Upper lobe of left lung (tissue), 6 donors: ENCODE data around the gene SUPT16H. TPM values are rescaled to one million over a fixed set of nuclear protein-coding genes. Genes with fewer than 3 reads are reported as not detected.
A peak's percentile ranks its signal among the peaks of the same experiment; 100 is the strongest.
"Not testable (repeated sequence)": the region's sequence is repeated elsewhere in the genome, so short reads cannot be mapped to it uniquely, and the experiment has no call there.

ENCODE experiments used
- ATAC-seq, 2 donors: fragments of 200-7000 bp; cut with Tn5 transposase; one replicate each; pipeline ENCODE4 v1.9.1; 2022; ENCODE audit warnings: mild to moderate bottlenecking in 2 of 2, moderate library complexity in 2 of 2; ENCODE audit not compliant: low FRiP score in 2 of 2
- DNase-seq, 2 donors: peaks; one replicate each; pipeline ENCODE4 v3.0.0-alpha.2; 2019 to 2020
- H3K27ac ChIP-seq, 4 donors: fragments of 200-600 bp; sonication (generic); one replicate each; pipeline ENCODE4 v1.5.1; 2016 to 2019
- H3K27me3 ChIP-seq, 4 donors: fragments of 200-600 bp; sonication (generic); one replicate each; pipeline ENCODE4 v1.5.1; 2017 to 2019
- H3K36me3 ChIP-seq, 4 donors: fragments of 200-600 bp; sonication (generic); one replicate each; pipeline ENCODE4 v1.5.1; 2016 to 2019
- H3K4me1 ChIP-seq, 4 donors: fragments of 200-600 bp; sonication (generic); one replicate each; pipeline ENCODE4 v1.5.1; 2018 to 2019
- H3K4me3 ChIP-seq, 4 donors: fragments of 200-600 bp; sonication (generic); one replicate each; pipeline ENCODE4 v1.5.1; 2017 to 2019; ENCODE audit warnings: mild to moderate bottlenecking in 2 of 4, moderate library complexity in 1 of 4
- H3K9me3 ChIP-seq, 4 donors: fragments of 200-600 bp; sonication (generic); one replicate each; pipeline ENCODE4 v1.5.1; 2018 to 2019
- EP300 ChIP-seq, 4 donors: sonication (generic); formaldehyde crosslinking; IDR thresholded peaks; one replicate each; pipeline ENCODE4 v1.5.1; 2017; ENCODE audit warnings: antibody characterized with exemption in 4 of 4, control low read depth in 2 of 4
- POLR2A ChIP-seq, 4 donors: fragments of 450-650 bp; IDR thresholded peaks; one replicate each; pipeline ENCODE4 v1.5.1; 2016 to 2017; ENCODE audit warnings: antibody characterized with exemption in 4 of 4, mild to moderate bottlenecking in 2 of 4
- POLR2AphosphoS5 ChIP-seq, 2 donors: sonication (generic); formaldehyde crosslinking; IDR thresholded peaks; one replicate each; pipeline ENCODE4 v1.5.1; 2017; ENCODE audit warnings: antibody characterized with exemption in 2 of 2
- WGBS, 2 donors: methylation state at CpG; one replicate each; pipeline ENCODE4 v1.1.5; 2017 to 2018; 5-methylcytosine and 5-hydroxymethylcytosine counted together
- total RNA-seq, 6 donors: library from RNA; depleted of rRNA in 4 of 6; stranded (reverse); fragments of >200 nt in 4 of 6; gene quantifications; one replicate each; pipeline versions ENCODE4 v1.1.0 to v1.2.1, GENCODE V29; 2016 to 2021
- TF ChIP-seq, protein P1 (sequence below), 6 experiments: fragments of 450-650 bp in 4 of 6; fragments of 200-600 bp in 2 of 6; sonication (generic) in 2 of 6; IDR thresholded peaks; one replicate each; pipeline ENCODE4 v1.5.1; 2016 to 2019; ENCODE audit warnings: antibody characterized with exemption in 6 of 6
- donor health status: DM: no; HTN: no; CAD: no; lungs with moderate emphysema.
- donor health status: DM: no; HTN: yes; CAD: no; lungs with severe emphysema.

Gene SUPT16H
- total RNA-seq, 6 donors from 2014 or later, result 20.1 to 52.0 (median 47.3) TPM

DNA sequence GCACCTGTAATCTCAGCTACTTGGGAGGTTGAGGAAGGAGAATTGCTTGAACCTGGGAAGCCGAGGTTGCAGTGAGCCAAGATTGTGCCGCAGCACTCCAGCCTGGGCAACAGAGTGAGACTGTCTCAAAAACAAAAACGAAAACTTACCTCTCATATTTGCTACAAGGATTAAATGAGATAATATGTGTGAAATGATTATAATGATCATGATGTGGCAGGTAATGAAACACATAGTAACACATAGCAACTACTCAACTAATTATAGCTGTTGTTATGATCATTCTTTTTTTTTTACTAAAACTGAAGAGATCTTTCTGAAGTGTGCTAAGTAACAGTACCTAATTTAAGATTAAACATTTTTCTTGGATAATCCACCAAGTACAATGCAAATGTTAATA is 73.9 kb downstream of the SUPT16H start:
- no peaks in the 10 kb centered on the region for H3K36me3 ChIP-seq
- H3K27ac ChIP-seq, result no peak overlapping the region
- H3K4me1 ChIP-seq, result peaks cover 0 to 15% (median 2%) of the 10 kb centered on the region in 4 donors
- 90 to 95% methylated on average over 3 of the region's 3 CpGs for WGBS, 2 donors
- TF ChIP-seq POLR2A (IDR thresholded peaks at IDR 0.05), result no peak
- no peak for TF ChIP-seq POLR2AphosphoS5 (IDR thresholded peaks at IDR 0.05)
- TF ChIP-seq EP300 (IDR thresholded peaks at IDR 0.05), result no peak
- TF ChIP-seq, protein P1, sequence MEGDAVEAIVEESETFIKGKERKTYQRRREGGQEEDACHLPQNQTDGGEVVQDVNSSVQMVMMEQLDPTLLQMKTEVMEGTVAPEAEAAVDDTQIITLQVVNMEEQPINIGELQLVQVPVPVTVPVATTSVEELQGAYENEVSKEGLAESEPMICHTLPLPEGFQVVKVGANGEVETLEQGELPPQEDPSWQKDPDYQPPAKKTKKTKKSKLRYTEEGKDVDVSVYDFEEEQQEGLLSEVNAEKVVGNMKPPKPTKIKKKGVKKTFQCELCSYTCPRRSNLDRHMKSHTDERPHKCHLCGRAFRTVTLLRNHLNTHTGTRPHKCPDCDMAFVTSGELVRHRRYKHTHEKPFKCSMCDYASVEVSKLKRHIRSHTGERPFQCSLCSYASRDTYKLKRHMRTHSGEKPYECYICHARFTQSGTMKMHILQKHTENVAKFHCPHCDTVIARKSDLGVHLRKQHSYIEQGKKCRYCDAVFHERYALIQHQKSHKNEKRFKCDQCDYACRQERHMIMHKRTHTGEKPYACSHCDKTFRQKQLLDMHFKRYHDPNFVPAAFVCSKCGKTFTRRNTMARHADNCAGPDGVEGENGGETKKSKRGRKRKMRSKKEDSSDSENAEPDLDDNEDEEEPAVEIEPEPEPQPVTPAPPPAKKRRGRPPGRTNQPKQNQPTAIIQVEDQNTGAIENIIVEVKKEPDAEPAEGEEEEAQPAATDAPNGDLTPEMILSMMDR (IDR thresholded peaks at IDR 0.05), result no peak
- ATAC-seq (no peak), DNase-seq (no peak)
- H3K4me3 ChIP-seq, result no peak overlapping the region
- no peaks in the 10 kb centered on the region for H3K27me3 ChIP-seq
- no peaks in the 10 kb centered on the region for H3K9me3 ChIP-seq

DNA sequence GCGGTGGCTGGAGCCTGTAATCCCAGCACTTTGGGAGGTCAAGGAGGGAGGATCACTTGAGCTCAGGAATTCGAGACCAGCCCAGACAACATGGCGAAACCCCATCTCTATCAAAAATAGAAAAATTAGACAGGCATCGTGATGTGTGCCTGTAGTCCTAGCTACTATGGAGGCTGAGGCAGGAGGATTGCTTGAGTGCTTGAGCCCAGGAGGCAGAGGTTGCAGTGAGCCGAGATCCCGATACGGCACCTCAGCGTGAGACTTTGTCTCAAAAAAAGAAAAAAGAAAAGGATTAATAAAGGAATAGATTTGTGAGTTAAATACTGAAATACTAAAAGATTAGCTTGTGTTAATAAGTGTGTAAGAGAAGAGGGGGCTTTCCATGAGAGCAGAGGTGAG is 74.6 kb downstream of the SUPT16H start:
- H3K27ac ChIP-seq, result peak overlapping the region; percentile 57 to 71 (median 62)
- TF ChIP-seq, protein P1 (IDR thresholded peaks at IDR 0.05), result no peak
- no peak for TF ChIP-seq POLR2AphosphoS5 (IDR thresholded peaks at IDR 0.05)
- TF ChIP-seq EP300 (IDR thresholded peaks at IDR 0.05), result no peak
- TF ChIP-seq POLR2A (IDR thresholded peaks at IDR 0.05), result no peak
- WGBS, 2 donors, result 78 to 81% methylated on average over 8 of the region's 8 CpGs
- peak in 1 of 2 donors; percentile 9 for ATAC-seq
- H3K4me1 ChIP-seq, result peaks cover 0 to 15% (median 2%) of the 10 kb centered on the region in 4 donors
- peak overlapping the region in 3 of 4 donors; percentile 32 to 43 (median 43) for H3K4me3 ChIP-seq
- no peaks in the 10 kb centered on the region for H3K27me3 ChIP-seq
- no peak for DNase-seq
- H3K36me3 ChIP-seq, result no peaks in the 10 kb centered on the region
- H3K9me3 ChIP-seq, result no peaks in the 10 kb centered on the region

DNA sequence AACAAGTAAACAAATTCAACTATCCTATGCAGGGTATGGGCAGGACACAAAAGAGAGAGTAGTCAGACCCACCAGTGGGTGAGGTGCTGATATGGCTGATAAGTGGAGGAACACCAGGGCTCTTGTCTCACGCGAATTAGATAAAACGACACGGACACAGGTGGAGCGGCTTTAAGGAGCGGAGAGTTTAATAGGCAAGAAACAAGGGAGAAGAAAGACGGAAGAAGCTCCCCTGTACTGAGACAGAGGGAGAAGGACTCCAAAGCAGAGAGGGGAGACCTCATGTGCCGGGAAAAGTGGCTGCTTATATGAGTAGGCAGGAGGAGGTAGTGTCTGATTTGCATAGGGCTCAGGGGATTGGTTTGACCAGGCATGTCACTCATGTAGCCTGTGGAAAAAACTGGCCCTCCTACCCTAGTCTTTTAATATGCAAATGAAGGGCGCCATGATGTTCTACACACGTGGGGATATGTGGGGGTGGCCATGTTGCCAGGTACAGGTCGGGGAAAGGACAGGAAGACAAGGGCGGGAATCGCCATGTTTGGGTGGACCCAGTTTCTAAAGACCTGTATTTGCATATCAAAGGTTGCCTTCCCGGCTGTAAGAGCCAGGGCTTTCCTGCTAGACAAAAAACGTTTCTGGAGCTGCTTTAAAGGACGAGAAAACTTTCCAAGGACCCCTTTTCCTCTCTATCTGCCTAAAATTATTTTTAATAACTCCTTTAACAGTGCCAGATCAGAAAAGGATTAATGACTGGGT is 75.2 kb downstream of the SUPT16H start:
- Histone ChIP-seq H3K27me3 (no peaks in the 10 kb centered on the region), H3K4me3 (peak overlapping the region; percentile 25 to 43 (median 38)), H3K9me3 (no peaks in the 10 kb centered on the region), H3K36me3 (no peaks in the 10 kb centered on the region), H3K27ac (peak overlapping the region; percentile 60 to 74 (median 68)), H3K4me1 (peaks cover 0 to 15% (median 2%) of the 10 kb centered on the region in 4 donors)
- peak in 1 of 2 donors; percentile 94 for DNase-seq
- ATAC-seq, result peak; percentile 88 to 94
- TF ChIP-seq POLR2AphosphoS5 (IDR thresholded peaks at IDR 0.05) (peak in 1 of 2 donors; percentile 85), POLR2A (IDR thresholded peaks at IDR 0.05) (peak in 1 of 4 donors; percentile 79), EP300 (IDR thresholded peaks at IDR 0.05) (no peak)
- TF ChIP-seq, protein P1 (IDR thresholded peaks at IDR 0.05), result no peak
- WGBS, 2 donors, result 6 to 8% methylated on average over 16 of the region's 16 CpGs

DNA sequence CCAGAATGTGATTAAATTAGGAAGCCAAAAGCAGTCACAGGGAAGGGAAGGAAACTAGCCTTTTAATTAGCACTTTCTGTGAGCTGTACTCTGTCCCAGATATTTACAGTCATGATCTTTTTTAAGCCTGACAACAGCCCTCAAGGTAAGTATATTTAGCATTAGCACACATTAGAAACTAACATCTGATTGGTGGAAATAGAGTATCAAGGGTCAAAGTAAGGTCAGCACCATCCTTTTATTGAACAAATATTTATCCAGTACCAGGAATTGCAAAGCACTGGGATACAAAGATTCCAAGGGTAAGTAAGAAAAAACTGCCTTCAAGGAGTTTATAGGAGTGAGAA is 75.7 kb downstream of the SUPT16H start:
- Histone ChIP-seq H3K9me3 (no peaks in the 10 kb centered on the region), H3K36me3 (no peaks in the 10 kb centered on the region), H3K4me3 (peak overlapping the region in 3 of 4 donors; percentile 32 to 43 (median 43)), H3K27me3 (no peaks in the 10 kb centered on the region), H3K4me1 (peaks cover 0 to 15% (median 2%) of the 10 kb centered on the region in 4 donors), H3K27ac (peak overlapping the region; percentile 49 to 74 (median 68))
- TF ChIP-seq, protein P1 (IDR thresholded peaks at IDR 0.05), result no peak
- TF ChIP-seq POLR2A (IDR thresholded peaks at IDR 0.05), result no peak
- DNase-seq (no peak), ATAC-seq (no peak)

DNA sequence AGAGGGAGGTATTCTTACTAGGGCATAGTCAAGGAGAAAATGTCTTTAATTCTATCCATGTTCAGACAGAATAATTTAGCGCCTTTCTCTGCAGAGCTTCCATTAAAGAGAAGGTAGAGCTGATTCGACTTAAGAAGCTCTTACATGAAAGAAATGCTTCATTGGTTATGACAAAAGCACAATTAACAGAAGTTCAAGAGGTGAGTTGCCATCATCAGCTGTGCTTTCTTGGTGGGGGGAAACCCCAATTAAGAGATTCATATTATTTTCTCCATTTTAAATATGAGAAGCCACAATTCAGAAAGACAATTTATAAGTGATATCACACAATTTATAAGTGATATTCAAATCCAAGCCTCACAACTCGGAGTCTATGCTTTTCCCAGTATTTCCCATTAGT is 76.2 kb downstream of the SUPT16H start:
- H3K27me3 ChIP-seq, result no peaks in the 10 kb centered on the region
- no peak for TF ChIP-seq EP300 (IDR thresholded peaks at IDR 0.05)
- TF ChIP-seq, protein P1 (IDR thresholded peaks at IDR 0.05), result no peak
- TF ChIP-seq POLR2A (IDR thresholded peaks at IDR 0.05), result no peak
- TF ChIP-seq POLR2AphosphoS5 (IDR thresholded peaks at IDR 0.05), result no peak
- no peak for DNase-seq
- H3K4me3 ChIP-seq, result no peak overlapping the region
- 74 to 83% methylated on average over 3 of the region's 3 CpGs for WGBS, 2 donors
- peaks cover 0 to 15% (median 2%) of the 10 kb centered on the region in 4 donors for H3K4me1 ChIP-seq
- H3K27ac ChIP-seq, result peak overlapping the region in 1 of 4 donors; percentile 74
- no peaks in the 10 kb centered on the region for H3K36me3 ChIP-seq
- no peaks in the 10 kb centered on the region for H3K9me3 ChIP-seq
- ATAC-seq, result no peak

DNA sequence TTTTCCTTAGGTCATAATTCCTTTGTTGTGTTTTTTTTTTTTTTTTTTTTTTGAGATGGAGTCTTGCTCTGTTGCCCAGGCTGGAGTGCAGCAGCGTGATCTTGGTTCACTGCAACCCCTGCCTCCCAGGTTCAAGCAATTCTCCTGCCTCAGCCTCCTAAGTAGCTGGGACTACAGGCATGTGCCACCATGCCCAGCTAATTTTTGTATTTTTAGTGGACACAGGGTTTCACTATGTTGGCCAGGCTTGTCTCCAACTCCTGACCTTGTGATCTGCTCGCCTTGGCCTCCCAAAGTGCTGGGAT is 81.0 kb downstream of the SUPT16H start:
- not testable (repeated sequence) for H3K36me3 ChIP-seq, H3K4me1 ChIP-seq, H3K27ac ChIP-seq, DNase-seq, ATAC-seq, H3K4me3 ChIP-seq, H3K9me3 ChIP-seq, H3K27me3 ChIP-seq
- 92 to 95% methylated on average over 2 of the region's 2 CpGs for WGBS, 2 donors
